Breast epithelium (tissue), 3 donors: ENCODE results near the gene GATA6.

Source experiments
- CTCF ChIP-seq, 3 donors: fragments of 450-650 bp; IDR thresholded peaks; one replicate each; pipeline ENCODE4 v1.5.1; 2016 to 2017; ENCODE audit warnings: antibody characterized with exemption in 3 of 3, mild to moderate bottlenecking in 3 of 3, moderate library complexity in 3 of 3
- POLR2A ChIP-seq: fragments of 450-650 bp; IDR thresholded peaks from one replicate; pipeline ENCODE4 v1.6.1; 2016; ENCODE audit warnings: antibody characterized with exemption, mild to moderate bottlenecking, moderate library complexity

GRCh38 chr18:22210311-22210754 lies 40.9 kb downstream of the GATA6 start:
- TF ChIP-seq CTCF (IDR thresholded peaks at IDR 0.05) (no peak), POLR2A (no peak)
